HG03521 (cell line): ENCODE measurements around the gene ACSL3.

Experiments
- ATAC-seq: cut with Tn5 transposase; IDR thresholded peaks from one replicate; pipeline ENCODE4 v1.9.1; 2021; ENCODE audit warnings: mild to moderate bottlenecking, moderate library complexity; ENCODE audit not compliant: unreplicated experiment

Gene ACSL3

GRCh38 chr2:222939208-222939856 is 78.5 kb downstream of the ACSL3 start:
- peak; percentile 90 for ATAC-seq

- no peak for ATAC-seq
Measured at GRCh38 chr2:222939979-222940378, 79.1 kb downstream of the ACSL3 start.

DNA sequence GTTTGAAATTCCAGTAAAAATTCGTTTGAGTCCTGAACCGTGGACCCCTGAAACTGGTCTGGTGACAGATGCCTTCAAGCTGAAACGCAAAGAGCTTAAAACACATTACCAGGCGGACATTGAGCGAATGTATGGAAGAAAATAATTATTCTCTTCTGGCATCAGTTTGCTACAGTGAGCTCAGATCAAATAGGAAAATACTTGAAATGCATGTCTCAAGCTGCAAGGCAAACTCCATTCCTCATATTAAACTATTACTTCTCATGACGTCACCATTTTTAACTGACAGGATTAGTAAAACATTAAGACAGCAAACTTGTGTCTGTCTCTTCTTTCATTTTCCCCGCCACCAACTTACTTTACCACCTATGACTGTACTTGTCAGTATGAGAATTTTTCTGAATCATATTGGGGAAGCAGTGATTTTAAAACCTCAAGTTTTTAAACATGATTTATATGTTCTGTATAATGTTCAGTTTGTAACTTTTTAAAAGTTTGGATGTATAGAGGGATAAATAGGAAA is 80.7 kb downstream of the ACSL3 start:
- ATAC-seq: no peak

GRCh38 chr2:222942561-222942960 is 81.7 kb downstream of the ACSL3 start:
- no peak for ATAC-seq

GRCh38 chr2:222942977-222943376 is 82.1 kb downstream of the ACSL3 start:
- ATAC-seq: no peak

DNA sequence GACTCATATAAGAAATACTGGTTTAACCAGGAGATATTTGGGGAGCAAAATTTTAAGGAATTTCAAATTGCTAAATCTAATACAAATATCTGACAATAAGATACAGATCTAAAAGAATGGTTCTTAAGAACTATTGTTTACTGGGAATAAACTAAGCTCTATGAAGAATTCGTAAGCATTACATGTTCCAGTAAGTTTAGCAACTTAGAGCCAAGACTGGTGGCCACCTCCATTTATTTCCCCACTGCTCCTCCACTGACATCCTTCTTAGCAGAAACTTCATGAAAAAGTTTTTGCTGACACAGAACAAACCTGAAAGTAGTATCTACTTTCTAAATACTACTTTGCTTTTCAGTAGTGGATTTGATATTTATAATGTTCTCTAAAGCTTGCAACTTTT is 83.0 kb downstream of the ACSL3 start:
- ATAC-seq: no peak

DNA sequence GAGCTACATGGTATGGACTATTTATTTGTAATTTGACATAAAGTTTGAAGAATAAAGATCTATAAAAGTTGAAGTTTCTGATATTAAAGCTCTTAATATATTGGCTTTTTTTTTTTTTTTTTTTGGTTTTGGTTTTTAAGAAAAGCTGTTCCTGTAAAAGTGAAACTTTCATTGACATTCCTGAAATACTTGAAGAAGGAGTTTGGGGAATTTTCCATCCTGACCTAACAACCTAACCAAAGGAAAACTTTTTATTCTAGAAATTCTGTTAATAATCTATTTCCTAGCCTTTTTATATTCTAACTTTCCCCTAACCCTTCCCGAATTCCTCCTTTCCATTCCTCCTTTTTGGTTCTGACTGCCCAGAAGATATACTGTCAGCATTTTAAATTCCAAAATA is 83.7 kb downstream of the ACSL3 start:
- no peak for ATAC-seq

GRCh38 chr2:222944971-222945740 is 84.3 kb downstream of the ACSL3 start:
- no peak for ATAC-seq

DNA sequence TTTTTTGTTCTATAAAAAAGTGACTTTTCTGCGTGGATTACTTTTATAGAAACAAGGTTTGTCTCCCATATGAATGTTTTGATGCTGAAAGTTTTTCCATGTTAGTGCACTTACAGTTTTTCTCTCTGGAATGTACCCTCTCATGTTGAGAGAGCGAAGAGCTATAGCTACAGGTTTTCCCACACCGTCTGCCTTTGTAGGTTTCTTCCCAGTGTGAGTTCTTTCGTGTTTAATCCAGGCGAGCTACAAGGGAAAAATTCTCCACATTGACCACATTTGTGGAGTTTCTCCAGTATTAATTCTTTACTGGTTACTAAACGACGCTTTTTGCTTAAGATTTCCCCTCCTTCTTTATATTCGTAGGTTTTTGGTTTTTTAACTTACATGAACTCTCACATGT is 85.1 kb downstream of the ACSL3 start:
- ATAC-seq: no peak

DNA sequence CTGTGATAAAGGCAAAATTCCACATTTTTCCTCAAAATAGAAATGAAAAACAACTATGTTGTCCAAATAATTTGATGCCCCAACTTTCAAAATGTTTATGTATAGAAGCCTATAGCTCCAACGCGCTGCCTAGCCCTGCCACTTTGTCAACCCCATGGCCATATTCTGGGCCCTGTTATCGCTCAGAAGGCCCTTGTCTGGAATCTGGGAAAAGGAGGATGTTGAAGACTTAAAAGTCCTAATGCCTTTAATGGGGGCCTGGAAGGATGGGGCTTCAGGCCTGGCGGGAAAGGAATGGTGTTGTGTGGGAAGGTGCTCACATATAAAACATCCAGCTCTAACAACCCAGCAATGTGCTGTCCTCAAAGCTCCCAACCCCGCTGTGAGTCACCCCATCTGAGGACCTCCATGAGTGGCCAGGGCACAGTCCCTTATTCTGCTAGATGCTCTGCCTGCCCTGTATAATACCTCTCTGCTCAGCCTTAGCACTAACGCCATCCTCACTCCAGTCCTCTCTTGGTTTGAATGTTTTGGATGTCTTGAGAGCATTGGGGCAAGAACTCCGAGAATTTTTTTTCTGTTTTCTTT is 86.0 kb downstream of the ACSL3 start:
- no peak for ATAC-seq

DNA sequence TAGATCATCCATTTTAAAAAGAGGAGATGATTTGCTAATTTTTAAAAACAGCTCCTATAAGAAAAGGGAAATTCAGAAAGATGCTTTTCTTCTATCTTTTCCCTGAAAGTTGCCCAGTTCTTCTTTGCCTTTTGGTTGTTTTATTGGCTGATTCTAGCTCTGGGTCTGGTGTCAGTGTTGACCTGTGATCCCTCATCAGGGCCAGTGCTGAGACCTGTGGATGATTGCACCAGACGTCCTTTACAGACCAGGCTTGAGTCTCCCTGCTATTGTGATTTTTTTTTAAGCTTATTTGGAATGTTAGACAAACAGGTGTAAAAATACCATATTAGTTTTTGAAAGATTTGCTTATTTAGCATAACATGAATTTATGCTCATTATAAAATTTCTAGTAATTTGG is 88.2 kb downstream of the ACSL3 start:
- no peak for ATAC-seq

- ATAC-seq: no peak
Measured at GRCh38 chr2:222949690-222950323, 89.0 kb downstream of the ACSL3 start.

GRCh38 chr2:222950638-222951285 is 89.9 kb downstream of the ACSL3 start:
- no peak for ATAC-seq

GRCh38 chr2:222952204-222952603 is 91.4 kb downstream of the ACSL3 start:
- ATAC-seq: no peak

DNA sequence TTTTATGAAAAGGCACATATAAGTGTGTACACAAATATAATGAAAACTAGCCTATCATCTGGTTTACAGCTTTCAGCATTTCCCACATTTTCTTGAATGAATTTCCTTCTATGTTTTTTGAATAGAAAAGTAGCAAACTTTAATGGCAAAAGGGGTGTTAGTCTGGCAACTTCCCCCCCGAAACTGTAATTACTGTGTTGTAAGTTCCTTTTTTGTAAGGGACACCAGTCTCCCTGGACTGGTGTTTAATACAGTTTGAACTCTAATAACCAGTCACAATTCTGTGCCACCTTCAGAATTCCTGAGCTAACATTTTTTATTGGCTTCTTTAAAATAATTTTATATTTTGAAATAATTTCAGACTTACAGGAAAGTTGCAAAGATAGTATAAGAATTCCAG is 94.2 kb downstream of the ACSL3 start:
- no peak for ATAC-seq

GRCh38 chr2:222959358-222959757 is 98.5 kb downstream of the ACSL3 start:
- ATAC-seq: no peak

DNA sequence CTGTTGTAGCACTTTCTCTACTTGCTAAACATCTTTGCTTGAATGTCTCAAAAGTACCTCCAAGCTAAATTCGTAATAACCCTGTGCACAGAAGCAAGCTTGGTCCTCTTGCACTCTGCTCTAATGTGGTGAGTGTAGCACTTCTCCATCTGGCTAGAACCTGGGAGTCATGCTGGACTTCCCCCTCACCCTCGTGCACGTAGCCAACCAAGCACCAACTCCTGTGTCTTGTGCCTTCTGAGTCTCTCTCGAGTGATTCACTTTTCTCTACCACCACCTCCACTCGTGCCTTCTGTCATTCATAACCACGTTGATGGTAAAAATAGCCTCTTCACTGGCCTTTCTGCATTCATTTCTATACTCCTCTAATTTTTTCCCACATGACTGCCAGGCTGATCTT is 99.3 kb downstream of the ACSL3 start:
- ATAC-seq: no peak

GRCh38 chr2:222963641-222964040 is 102.8 kb downstream of the ACSL3 start:
- ATAC-seq: no peak

DNA sequence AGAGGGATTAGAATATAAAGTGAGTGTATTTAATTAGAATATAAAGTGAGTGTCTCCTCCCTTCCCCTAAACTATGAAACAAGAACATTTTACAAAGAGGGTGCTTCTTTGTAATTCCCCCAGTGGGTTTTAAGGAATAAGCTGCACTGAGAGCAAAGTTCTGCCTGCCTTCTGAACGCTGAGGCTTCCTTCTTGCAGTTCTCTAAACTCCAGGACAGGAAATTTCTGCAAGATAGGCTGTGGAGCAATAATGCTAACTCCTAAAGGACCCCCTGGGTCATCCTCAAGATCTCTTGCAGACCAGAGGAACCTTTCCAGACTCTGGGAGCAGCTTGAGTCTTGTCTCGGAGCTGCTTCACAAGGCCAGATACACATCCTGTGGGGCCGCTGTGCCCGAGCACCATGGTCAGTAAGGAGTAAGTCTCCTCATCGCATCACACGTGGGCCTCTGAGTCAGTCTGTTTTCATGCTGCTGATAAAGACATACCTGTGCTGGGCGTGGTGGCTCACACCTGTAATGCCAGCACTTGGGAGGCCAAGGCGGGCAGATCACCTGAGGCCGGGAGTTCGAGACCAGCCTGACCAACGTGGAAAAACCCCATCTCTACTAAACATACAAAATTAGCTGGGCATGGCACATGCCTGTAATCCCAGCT is 103.7 kb downstream of the ACSL3 start:
- no peak for ATAC-seq

DNA sequence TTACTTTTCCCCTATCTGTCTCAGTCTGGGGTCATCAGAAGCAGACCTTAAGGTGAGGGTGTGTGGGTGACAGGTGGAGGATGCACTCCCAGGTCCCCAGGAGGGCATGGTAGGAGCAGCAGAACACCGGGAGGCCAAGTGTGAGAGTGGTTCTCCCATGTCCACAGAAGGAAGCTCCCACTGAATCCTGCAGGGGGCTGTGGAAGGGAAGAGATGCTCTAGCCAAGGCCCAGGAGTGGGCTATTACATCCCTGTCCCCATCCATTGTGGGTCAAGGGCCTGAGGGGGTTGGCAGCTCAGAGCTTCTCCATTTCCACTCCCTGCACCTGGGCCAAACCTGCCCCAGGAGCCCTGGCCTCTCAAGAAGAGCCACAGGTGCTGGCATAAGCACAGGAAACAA is 104.7 kb downstream of the ACSL3 start:
- ATAC-seq: no peak
